Peyer's patch (tissue), 4 donors: Measurements from ENCODE around the gene EXOG. TPM values are rescaled to one million over a fixed set of nuclear protein-coding genes. Genes with fewer than 3 reads are reported as not detected.

Experiments
- DNase-seq, 3 donors: peaks; one replicate each; pipeline ENCODE4 v3.0.0-alpha.2; 2017 to 2019
- H3K27ac ChIP-seq, 4 donors: fragments of 200-600 bp; sonication (generic); one replicate each; pipeline ENCODE4 v1.5.1; 2016 to 2019
- H3K27me3 ChIP-seq, 2 donors: fragments of 200-600 bp; sonication (generic); one replicate each; pipeline ENCODE4 v1.5.1; 2019
- H3K36me3 ChIP-seq, 3 donors: fragments of 200-600 bp; sonication (generic); one replicate each; pipeline ENCODE4 v1.5.1; 2016 to 2019
- H3K4me1 ChIP-seq, 4 donors: fragments of 200-600 bp; sonication (generic); one replicate each; pipeline ENCODE4 v1.5.1; 2016 to 2019
- H3K4me3 ChIP-seq, 4 donors: fragments of 200-600 bp; sonication (generic); 1 replicate in 3 of 4; 2 replicates in 1 of 4; pipeline ENCODE4 v1.5.1; 2016 to 2019; ENCODE audit warnings: mild to moderate bottlenecking in 1 of 4
- H3K9me3 ChIP-seq, 4 donors: fragments of 200-600 bp; sonication (generic); one replicate each; pipeline ENCODE4 v1.5.1; 2016 to 2019; ENCODE audit warnings: mild to moderate bottlenecking in 1 of 4
- POLR2A ChIP-seq, 2 donors: fragments of 450-650 bp; IDR thresholded peaks; one replicate each; pipeline ENCODE4 v1.5.1; 2017; ENCODE audit warnings: antibody characterized with exemption in 2 of 2, mild to moderate bottlenecking in 2 of 2, moderate library complexity in 2 of 2
- total RNA-seq, 4 donors: library from RNA; depleted of rRNA; stranded (reverse); fragments of >200 nt; gene quantifications; one replicate each; pipeline ENCODE4 v1.1.0, GENCODE V29; 2016
- TF ChIP-seq, protein P1 (sequence below), 6 experiments: fragments of 450-650 bp in 4 of 6; fragments of 200-600 bp in 2 of 6; sonication (generic) in 1 of 6; IDR thresholded peaks; one replicate each; pipeline ENCODE4 v1.5.1; 2017 to 2019; ENCODE audit warnings: antibody characterized with exemption in 6 of 6, mild to moderate bottlenecking in 3 of 6, moderate library complexity in 1 of 6

The EXOG gene
- total RNA-seq, 4 donors from 2014 or later, result 11.4 to 44.6 (median 17.2) TPM

DNA sequence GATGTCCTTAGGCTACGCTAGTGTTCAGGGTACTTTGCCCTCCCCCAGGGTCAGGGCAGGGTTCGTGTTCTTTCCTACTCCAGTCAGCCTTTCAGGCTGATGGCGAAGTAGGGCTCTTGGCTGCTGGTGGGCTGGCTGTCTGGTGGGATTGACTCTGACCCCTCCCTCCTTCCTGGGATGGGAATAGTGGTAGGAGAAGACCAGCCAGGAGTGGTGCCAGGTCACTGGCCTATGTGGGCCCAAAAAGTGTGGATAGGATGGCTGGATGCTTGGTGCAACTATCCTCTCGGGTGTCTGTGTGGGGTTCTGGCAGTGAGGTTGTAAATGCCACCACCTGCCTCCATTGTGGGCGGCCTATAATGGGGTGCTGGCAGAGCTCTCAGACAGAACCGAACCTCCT lies 20.4 kb upstream of the EXOG start:
- peaks cover 0 to 18% (median 0%) of the 10 kb centered on the region in 3 donors for H3K36me3 ChIP-seq
- no peak overlapping the region for H3K4me3 ChIP-seq
- H3K27me3 ChIP-seq, result no peaks in the 10 kb centered on the region
- H3K4me1 ChIP-seq, result peaks cover 0 to 6% (median 0%) of the 10 kb centered on the region in 4 donors
- no peak for DNase-seq
- H3K9me3 ChIP-seq, result no peaks in the 10 kb centered on the region
- TF ChIP-seq, protein P1, sequence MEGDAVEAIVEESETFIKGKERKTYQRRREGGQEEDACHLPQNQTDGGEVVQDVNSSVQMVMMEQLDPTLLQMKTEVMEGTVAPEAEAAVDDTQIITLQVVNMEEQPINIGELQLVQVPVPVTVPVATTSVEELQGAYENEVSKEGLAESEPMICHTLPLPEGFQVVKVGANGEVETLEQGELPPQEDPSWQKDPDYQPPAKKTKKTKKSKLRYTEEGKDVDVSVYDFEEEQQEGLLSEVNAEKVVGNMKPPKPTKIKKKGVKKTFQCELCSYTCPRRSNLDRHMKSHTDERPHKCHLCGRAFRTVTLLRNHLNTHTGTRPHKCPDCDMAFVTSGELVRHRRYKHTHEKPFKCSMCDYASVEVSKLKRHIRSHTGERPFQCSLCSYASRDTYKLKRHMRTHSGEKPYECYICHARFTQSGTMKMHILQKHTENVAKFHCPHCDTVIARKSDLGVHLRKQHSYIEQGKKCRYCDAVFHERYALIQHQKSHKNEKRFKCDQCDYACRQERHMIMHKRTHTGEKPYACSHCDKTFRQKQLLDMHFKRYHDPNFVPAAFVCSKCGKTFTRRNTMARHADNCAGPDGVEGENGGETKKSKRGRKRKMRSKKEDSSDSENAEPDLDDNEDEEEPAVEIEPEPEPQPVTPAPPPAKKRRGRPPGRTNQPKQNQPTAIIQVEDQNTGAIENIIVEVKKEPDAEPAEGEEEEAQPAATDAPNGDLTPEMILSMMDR (IDR thresholded peaks at IDR 0.05), result no peak
- no peak for TF ChIP-seq POLR2A (IDR thresholded peaks at IDR 0.05)
- no peak overlapping the region for H3K27ac ChIP-seq

DNA sequence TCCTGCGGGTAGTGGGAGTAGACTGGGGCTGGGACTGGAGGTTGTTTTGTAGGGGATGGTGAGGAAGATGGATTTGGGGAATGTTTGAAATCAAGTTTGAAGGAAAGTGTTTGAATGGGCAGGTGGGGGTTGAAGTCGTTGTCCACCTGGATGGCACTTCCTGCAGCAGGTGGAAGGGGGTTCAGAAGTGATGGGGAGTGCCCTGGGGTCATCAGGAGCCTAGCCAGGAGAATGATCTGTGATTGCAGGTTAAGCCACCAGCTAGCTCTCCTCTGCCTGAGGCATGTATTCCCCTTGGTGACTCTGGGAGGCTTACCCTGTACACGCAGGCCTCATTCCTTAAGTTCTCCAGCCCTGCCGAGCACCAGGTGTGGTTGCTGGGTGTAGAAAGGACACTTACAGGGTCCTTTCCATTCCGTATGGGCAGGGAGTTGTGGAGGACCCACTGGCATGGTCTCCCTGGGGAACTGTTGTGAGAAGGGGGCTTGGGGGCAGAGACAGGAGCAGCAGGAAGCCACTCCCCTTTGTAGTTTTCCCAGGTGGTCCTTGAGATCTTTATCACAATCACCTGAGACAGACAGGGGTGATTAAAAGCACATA lies 19.9 kb upstream of the EXOG start:
- H3K9me3 ChIP-seq, result no peaks in the 10 kb centered on the region
- no peak overlapping the region for H3K4me3 ChIP-seq
- no peak overlapping the region for H3K27ac ChIP-seq
- no peaks in the 10 kb centered on the region for H3K27me3 ChIP-seq
- no peak for TF ChIP-seq POLR2A (IDR thresholded peaks at IDR 0.05)
- TF ChIP-seq, protein P1 (IDR thresholded peaks at IDR 0.05), result no peak
- peaks cover 0 to 23% (median 0%) of the 10 kb centered on the region in 3 donors for H3K36me3 ChIP-seq
- no peak for DNase-seq
- peaks cover 0 to 6% (median 0%) of the 10 kb centered on the region in 4 donors for H3K4me1 ChIP-seq

DNA sequence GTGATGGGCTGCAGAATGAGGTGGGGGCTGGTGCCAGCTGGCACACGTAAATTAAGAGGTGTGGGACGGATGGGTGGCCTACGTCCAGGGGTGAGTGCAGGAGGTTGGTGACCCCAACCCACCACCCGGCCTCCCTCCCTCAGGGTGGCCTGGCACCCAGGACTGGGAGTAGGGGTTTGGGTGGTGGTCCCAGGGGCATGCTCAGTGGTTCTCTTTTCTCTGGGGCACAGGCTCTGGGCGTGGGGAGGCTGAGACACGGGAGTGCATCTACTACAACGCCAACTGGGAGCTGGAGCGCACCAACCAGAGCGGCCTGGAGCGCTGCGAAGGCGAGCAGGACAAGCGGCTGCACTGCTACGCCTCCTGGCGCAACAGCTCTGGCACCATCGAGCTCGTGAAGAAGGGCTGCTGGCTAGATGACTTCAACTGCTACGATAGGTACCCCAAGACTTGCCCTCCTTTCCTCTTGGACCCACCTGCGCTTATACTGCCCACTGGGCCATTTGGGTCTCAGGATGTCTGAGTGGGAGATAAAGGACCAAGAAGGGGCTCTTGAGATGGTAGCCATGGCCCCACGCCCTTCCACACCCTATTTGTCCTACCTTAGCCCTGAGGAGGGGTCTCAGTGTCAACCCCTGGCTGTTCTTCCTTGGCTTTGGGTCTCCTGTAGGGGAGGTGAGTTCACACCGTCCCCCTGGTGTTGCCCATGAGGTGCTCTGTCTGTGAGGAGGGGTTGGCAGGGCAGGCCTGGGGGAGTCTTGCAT lies 18.9 kb upstream of the EXOG start:
- no peak overlapping the region for H3K27ac ChIP-seq
- H3K9me3 ChIP-seq, result no peaks in the 10 kb centered on the region
- H3K36me3 ChIP-seq, result peaks cover 0 to 33% (median 0%) of the 10 kb centered on the region in 3 donors
- H3K4me1 ChIP-seq, result no peaks in the 10 kb centered on the region
- no peak overlapping the region for H3K4me3 ChIP-seq
- no peaks in the 10 kb centered on the region for H3K27me3 ChIP-seq
- TF ChIP-seq POLR2A (IDR thresholded peaks at IDR 0.05), result no peak
- TF ChIP-seq, protein P1 (IDR thresholded peaks at IDR 0.05), result no peak
- no peak for DNase-seq

DNA sequence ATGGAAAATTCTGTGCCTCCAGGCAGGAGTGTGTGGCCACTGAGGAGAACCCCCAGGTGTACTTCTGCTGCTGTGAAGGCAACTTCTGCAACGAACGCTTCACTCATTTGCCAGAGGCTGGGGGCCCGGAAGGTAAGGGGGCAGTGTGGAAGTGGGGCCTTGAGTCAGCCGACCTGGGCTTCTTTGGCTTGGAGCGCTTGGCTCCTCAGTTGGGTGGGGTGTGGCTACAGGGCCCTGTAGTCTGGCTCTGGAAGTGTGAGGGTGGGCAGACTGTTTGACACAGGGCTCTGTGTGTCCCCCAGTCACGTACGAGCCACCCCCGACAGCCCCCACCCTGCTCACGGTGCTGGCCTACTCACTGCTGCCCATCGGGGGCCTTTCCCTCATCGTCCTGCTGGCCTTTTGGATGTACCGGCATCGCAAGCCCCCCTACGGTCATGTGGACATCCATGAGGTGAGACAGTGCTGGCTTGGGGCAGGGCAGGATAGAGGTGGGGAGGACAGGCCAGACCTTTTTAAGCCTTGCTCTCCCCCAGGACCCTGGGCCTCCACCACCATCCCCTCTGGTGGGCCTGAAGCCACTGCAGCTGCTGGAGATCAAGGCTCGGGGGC lies 18.2 kb upstream of the EXOG start:
- no peaks in the 10 kb centered on the region for H3K4me1 ChIP-seq
- peaks cover 0 to 40% (median 0%) of the 10 kb centered on the region in 3 donors for H3K36me3 ChIP-seq
- no peaks in the 10 kb centered on the region for H3K27me3 ChIP-seq
- no peaks in the 10 kb centered on the region for H3K9me3 ChIP-seq
- DNase-seq, result no peak
- H3K4me3 ChIP-seq, result no peak overlapping the region
- TF ChIP-seq, protein P1 (IDR thresholded peaks at IDR 0.05), result no peak
- TF ChIP-seq POLR2A (IDR thresholded peaks at IDR 0.05), result no peak
- no peak overlapping the region for H3K27ac ChIP-seq

DNA sequence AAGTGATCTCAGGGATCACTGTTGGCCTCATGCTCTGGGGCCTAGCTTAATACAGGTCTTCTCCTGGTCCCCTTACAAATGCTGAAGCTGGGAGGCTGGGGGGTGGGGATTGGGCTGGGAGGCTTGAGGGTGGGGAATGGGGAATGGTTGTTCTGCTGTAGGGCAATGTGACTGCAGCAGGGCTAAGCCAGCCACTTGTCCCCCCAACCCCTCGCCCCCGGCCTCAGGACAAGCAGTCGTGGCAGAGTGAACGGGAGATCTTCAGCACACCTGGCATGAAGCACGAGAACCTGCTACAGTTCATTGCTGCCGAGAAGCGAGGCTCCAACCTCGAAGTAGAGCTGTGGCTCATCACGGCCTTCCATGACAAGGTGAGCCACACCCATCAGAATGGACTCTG lies 17.2 kb upstream of the EXOG start:
- Histone ChIP-seq H3K4me3 (no peak overlapping the region), H3K27me3 (no peaks in the 10 kb centered on the region), H3K36me3 (peaks cover 0 to 47% (median 0%) of the 10 kb centered on the region in 3 donors), H3K4me1 (no peaks in the 10 kb centered on the region), H3K9me3 (no peaks in the 10 kb centered on the region), H3K27ac (no peak overlapping the region)
- TF ChIP-seq, protein P1 (IDR thresholded peaks at IDR 0.05), result no peak
- no peak for TF ChIP-seq POLR2A (IDR thresholded peaks at IDR 0.05)
- DNase-seq, result no peak
